ENCODE data around the gene TMEM209. TPM values are rescaled to one million over a fixed set of nuclear protein-coding genes. Genes with fewer than 3 reads are reported as not detected.
"Not testable (repeated sequence)": the region's sequence is repeated elsewhere in the genome, so short reads cannot be mapped to it uniquely, and the experiment has no call there.

The TMEM209 gene
- total RNA-seq, 2 donors from 2014 or later = 11.9 to 21.5 TPM

DNA sequence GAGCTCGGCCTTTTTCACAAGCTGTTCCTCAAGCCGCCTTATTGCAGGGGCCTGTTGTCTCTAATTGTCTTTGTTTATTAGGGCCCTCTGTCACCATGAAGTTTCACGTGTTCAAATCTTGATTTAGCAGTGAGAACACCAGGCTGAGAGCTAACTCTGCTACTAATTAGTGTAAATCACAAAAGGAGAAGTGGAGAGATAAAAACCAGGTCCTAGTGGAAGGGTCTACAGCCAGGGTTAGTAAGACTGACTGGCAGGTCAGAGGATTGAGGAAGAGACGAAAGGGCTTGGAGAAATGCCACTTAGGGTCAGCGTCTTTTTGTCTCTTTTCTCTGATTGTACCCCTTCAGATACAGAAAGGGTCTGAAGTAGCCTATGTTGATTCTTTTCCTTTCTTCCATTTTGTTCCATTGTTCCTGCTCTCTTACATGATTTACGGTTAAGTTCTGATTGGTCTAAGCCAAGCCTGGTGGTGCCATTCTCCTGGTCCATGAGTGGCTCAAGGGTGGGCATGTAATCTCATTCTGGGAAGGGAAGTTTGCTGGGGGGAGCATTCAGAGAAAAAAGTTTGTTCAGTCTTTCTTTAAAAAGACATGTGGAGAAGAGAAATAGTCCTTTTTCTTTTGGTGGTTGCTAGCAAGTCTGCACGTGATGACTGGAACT lies 23.8 kb upstream of the TMEM209 start:
- Histone ChIP-seq H3K27ac (no peak overlapping the region), H3K36me3 (no peaks in the 10 kb centered on the region), H3K27me3 (replicated peaks; ENCODE audit: insufficient read depth) (no peaks in the 10 kb centered on the region), H3K9me3 (no peaks in the 10 kb centered on the region), H3K4me1 (replicated peaks) (no peaks in the 10 kb centered on the region), H3K4me3 (no peak overlapping the region)
- TF ChIP-seq POLR2AphosphoS5 (IDR thresholded peaks at IDR 0.05) (no peak), POLR2A (IDR thresholded peaks at IDR 0.05) (no peak)
- TF ChIP-seq, protein P1, sequence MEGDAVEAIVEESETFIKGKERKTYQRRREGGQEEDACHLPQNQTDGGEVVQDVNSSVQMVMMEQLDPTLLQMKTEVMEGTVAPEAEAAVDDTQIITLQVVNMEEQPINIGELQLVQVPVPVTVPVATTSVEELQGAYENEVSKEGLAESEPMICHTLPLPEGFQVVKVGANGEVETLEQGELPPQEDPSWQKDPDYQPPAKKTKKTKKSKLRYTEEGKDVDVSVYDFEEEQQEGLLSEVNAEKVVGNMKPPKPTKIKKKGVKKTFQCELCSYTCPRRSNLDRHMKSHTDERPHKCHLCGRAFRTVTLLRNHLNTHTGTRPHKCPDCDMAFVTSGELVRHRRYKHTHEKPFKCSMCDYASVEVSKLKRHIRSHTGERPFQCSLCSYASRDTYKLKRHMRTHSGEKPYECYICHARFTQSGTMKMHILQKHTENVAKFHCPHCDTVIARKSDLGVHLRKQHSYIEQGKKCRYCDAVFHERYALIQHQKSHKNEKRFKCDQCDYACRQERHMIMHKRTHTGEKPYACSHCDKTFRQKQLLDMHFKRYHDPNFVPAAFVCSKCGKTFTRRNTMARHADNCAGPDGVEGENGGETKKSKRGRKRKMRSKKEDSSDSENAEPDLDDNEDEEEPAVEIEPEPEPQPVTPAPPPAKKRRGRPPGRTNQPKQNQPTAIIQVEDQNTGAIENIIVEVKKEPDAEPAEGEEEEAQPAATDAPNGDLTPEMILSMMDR (IDR thresholded peaks at IDR 0.05) = no peak
- intact Hi-C loops (cut with DNase I) = no loop called here
- no peak for DNase-seq (ENCODE audit: low spot score)
- 55% methylated on average over 7 of the region's 7 CpGs for whole genome bisulfite sequencing

DNA sequence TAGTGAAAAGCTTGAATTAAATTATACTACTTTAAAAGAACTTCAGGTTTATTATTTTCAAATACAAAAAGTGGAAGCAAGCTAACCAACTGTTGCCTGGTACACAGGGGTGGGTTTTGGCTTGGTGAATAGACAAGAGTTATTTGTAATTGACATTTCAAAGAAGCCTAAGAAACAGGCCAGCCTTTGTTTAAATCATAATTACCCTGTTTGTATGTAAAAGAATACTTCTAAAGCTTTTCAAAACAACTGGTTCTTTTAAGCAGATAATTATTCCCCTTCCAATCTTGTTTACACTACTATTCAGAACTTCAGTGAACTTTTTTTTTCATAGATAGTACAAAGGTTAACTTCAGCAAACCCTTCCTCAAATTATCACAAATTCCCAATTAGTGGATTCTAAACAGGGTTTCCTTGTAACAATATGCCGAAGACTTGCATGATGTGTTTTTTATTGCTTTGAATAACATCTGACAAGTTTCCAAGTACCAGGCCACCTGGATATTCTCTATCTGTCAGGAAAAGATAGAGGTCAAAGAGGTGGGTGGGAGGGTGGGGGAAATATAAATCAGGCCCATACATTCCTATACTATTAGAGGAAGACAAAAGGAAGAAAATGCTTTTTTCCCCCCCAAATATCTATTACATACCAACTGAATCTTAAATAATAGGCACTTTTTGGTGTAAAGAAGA lies 22.8 kb upstream of the TMEM209 start:
- 25% methylated on average over 1 of the region's 1 CpG for WGBS

DNA sequence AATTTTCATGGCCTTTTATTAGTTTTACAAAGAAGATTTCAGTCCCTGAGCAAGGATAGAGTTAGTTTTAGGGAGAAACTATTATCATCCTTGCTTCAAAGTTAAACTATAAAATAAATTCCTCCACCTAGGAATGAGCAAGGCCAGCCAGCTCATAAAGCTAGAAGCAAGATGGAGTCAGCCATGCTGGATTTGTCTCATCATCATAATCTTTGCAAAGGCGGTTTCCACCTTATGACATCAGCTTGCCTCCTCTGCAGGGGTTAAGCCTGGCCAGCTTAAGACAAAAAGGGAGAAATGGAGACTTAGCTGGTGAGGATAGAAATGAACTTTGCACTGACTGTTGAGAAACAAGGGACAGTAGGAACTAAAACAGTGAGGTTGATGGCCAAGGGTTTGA lies 21.1 kb upstream of the TMEM209 start:
- Histone ChIP-seq H3K9me3 (no peaks in the 10 kb centered on the region), H3K27ac (no peak overlapping the region), H3K27me3 (replicated peaks; ENCODE audit: insufficient read depth) (no peaks in the 10 kb centered on the region), H3K4me1 (replicated peaks) (no peaks in the 10 kb centered on the region), H3K4me3 (no peak overlapping the region), H3K36me3 (no peaks in the 10 kb centered on the region)
- no peak for DNase-seq (ENCODE audit: low spot score)
- WGBS = 92% methylated on average over 1 of the region's 1 CpG
- intact Hi-C loops (cut with DNase I) = no loop called here
- TF ChIP-seq, protein P1 (IDR thresholded peaks at IDR 0.05) = no peak
- no peak for TF ChIP-seq POLR2A (IDR thresholded peaks at IDR 0.05)
- TF ChIP-seq POLR2AphosphoS5 (IDR thresholded peaks at IDR 0.05) = no peak

More for the DNA sequence above, 22.8 kb upstream of the TMEM209 start:
- no peak for DNase-seq (ENCODE audit: low spot score)
- intact Hi-C loops (cut with DNase I) = no loop called here
- no peaks in the 10 kb centered on the region for H3K27me3 ChIP-seq (replicated peaks; ENCODE audit: insufficient read depth)
- H3K4me3 ChIP-seq = no peak overlapping the region
- H3K27ac ChIP-seq = no peak overlapping the region
- no peaks in the 10 kb centered on the region for H3K9me3 ChIP-seq
- H3K4me1 ChIP-seq (replicated peaks) = no peaks in the 10 kb centered on the region
- no peak for TF ChIP-seq POLR2A (IDR thresholded peaks at IDR 0.05)
- TF ChIP-seq, protein P1 (IDR thresholded peaks at IDR 0.05) = no peak
- TF ChIP-seq POLR2AphosphoS5 (IDR thresholded peaks at IDR 0.05) = no peak
- H3K36me3 ChIP-seq = no peaks in the 10 kb centered on the region

DNA sequence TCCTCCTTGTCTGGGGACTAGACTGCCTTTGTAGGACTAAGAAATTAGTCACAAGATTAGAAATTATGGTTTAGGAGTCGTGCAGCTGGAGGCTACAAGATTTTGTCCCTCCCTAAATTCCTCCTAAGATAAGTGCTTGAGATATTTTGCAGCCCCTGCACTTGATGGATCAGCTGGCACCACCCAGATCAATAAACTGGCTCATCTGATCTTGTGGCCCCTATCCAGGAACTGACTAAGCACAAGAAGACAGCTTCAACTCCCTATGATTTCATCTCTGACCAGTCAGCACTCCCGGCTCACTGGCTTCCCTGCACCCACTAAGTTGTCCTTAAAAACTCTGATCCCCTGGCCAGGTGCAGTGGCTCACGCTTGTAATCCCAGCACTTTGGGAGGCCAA lies 19.7 kb upstream of the TMEM209 start:
- H3K36me3 ChIP-seq; H3K4me3 ChIP-seq; H3K9me3 ChIP-seq; H3K27ac ChIP-seq; H3K27me3 ChIP-seq (replicated peaks; ENCODE audit: insufficient read depth); intact Hi-C loops (cut with DNase I); H3K4me1 ChIP-seq (replicated peaks); DNase-seq (ENCODE audit: low spot score): not testable (repeated sequence)
- 70% methylated on average over 3 of the region's 3 CpGs for WGBS

DNA sequence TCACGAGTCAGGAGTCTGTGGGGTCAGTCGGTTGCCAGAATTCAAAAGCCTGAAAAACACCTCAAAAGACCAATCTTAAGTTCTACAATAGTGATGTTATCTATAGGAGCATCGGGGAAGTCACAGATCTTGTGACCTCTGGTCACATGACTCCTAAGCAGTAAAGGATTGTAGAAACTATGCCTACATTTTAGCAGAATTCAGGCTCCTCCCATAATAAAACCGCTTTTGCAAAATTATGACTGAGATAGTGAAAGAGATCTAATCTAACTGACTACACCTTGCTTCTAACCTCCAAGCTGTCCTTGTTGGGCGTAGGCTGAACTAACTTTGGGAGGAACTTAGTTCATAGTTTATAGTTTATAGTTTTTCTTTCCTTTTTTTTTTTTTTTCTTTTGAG lies 19.0 kb upstream of the TMEM209 start:
- no peaks in the 10 kb centered on the region for H3K4me1 ChIP-seq (replicated peaks)
- WGBS = 89% methylated on average over 5 of the region's 5 CpGs
- intact Hi-C loops (cut with DNase I) = no loop called here
- H3K9me3 ChIP-seq = no peaks in the 10 kb centered on the region
- TF ChIP-seq POLR2A (IDR thresholded peaks at IDR 0.05) = no peak
- no peak for TF ChIP-seq POLR2AphosphoS5 (IDR thresholded peaks at IDR 0.05)
- TF ChIP-seq, protein P1 (IDR thresholded peaks at IDR 0.05) = no peak
- H3K4me3 ChIP-seq = no peak overlapping the region
- no peaks in the 10 kb centered on the region for H3K36me3 ChIP-seq
- no peak for DNase-seq (ENCODE audit: low spot score)
- no peaks in the 10 kb centered on the region for H3K27me3 ChIP-seq (replicated peaks; ENCODE audit: insufficient read depth)
- H3K27ac ChIP-seq = no peak overlapping the region

Measured in prostate gland (tissue), 2 donors.